ENCODE measurements around the gene INKA2.
A peak's percentile ranks its signal among the peaks of the same experiment; 100 is the strongest.

Gene INKA2

DNA sequence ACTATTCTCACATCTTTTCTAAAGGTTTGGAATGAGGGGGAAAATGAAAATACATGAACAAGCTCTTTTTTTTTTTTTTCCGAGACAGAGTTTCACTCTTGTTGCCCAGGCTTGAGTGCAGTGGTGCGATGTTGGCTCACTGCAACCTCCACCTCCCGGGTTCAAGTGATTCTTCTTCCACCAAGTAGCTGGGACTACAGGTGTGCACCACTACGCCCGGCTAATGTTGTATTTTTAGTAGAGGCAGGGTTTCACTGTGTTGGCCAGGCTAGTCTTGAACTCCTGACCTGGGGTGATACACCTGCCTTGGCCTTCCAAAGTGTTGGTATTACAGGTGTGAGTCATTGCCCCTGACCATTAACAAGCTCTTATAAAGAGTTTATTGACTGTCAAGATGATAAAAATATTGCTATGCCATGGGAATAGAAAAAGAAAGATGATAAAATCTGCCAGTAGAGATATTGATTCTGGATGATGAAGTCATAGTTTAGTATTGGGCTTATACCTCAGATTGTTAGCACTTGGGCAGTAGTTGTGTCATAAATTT is 36.6 kb downstream of the INKA2 start:
- no peak for DNase-seq
- H3K4me1 ChIP-seq: no peaks in the 10 kb centered on the region
- H3K36me3 ChIP-seq: peaks cover 22% of the 10 kb centered on the region
- TF ChIP-seq, protein P1, sequence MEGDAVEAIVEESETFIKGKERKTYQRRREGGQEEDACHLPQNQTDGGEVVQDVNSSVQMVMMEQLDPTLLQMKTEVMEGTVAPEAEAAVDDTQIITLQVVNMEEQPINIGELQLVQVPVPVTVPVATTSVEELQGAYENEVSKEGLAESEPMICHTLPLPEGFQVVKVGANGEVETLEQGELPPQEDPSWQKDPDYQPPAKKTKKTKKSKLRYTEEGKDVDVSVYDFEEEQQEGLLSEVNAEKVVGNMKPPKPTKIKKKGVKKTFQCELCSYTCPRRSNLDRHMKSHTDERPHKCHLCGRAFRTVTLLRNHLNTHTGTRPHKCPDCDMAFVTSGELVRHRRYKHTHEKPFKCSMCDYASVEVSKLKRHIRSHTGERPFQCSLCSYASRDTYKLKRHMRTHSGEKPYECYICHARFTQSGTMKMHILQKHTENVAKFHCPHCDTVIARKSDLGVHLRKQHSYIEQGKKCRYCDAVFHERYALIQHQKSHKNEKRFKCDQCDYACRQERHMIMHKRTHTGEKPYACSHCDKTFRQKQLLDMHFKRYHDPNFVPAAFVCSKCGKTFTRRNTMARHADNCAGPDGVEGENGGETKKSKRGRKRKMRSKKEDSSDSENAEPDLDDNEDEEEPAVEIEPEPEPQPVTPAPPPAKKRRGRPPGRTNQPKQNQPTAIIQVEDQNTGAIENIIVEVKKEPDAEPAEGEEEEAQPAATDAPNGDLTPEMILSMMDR (IDR thresholded peaks at IDR 0.05; ENCODE audit: low read depth, low read length): no peak
- no peak overlapping the region for H3K4me3 ChIP-seq (ENCODE audit: low read depth, low read length)
- no peaks in the 10 kb centered on the region for H3K27me3 ChIP-seq
- no peaks in the 10 kb centered on the region for H3K9me3 ChIP-seq

DNA sequence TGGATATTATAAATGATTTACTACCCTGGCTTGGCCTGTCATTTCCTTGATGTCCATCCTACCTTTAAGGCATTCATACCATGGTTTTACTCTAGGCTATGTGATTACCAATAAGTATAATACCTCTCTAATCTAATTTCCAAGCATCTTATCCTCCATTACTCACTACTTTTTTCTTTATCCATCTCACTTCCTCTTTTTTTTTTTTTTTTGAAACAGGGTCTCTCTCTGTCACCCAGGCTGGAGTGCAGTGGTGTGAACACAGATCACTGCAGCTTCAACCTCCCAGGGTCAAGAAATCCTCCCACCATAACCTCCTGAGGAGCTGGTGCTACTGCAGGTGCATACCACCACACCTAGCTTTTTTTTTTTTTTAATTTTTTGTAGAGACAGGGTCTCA is 39.9 kb downstream of the INKA2 start:
- DNase-seq: no peak
- TF ChIP-seq, protein P1 (IDR thresholded peaks at IDR 0.05; ENCODE audit: low read depth, low read length): no peak
- H3K9me3 ChIP-seq: no peaks in the 10 kb centered on the region
- H3K4me1 ChIP-seq: no peaks in the 10 kb centered on the region
- no peak overlapping the region for H3K4me3 ChIP-seq (ENCODE audit: low read depth, low read length)
- peaks cover 19% of the 10 kb centered on the region for H3K36me3 ChIP-seq
- no peaks in the 10 kb centered on the region for H3K27me3 ChIP-seq

DNA sequence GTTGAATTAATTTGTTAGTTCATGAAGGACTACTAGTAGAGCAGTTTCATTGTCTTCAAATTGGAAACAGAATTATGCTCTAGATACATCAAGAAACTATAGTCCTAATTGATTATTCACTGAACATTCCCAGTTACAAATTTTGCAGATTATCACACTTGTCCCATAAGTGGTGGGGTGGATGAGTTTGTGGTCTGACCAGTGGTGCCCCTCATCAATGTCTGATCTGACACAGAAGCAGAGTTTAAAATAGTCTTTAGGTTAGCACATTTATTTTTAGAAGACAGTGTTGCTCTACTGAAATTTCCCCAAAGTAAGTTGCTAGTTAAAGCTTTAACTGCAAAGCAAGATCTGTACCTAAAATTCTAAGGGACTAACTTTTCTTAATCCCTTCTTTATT is 42.9 kb downstream of the INKA2 start:
- Histone ChIP-seq H3K27me3 (no peaks in the 10 kb centered on the region), H3K4me3 (ENCODE audit: low read depth, low read length) (no peak overlapping the region), H3K9me3 (no peaks in the 10 kb centered on the region), H3K36me3 (peaks cover 14% of the 10 kb centered on the region), H3K4me1 (no peaks in the 10 kb centered on the region)
- TF ChIP-seq, protein P1 (IDR thresholded peaks at IDR 0.05; ENCODE audit: low read depth, low read length): no peak
- no peak for DNase-seq

DNA sequence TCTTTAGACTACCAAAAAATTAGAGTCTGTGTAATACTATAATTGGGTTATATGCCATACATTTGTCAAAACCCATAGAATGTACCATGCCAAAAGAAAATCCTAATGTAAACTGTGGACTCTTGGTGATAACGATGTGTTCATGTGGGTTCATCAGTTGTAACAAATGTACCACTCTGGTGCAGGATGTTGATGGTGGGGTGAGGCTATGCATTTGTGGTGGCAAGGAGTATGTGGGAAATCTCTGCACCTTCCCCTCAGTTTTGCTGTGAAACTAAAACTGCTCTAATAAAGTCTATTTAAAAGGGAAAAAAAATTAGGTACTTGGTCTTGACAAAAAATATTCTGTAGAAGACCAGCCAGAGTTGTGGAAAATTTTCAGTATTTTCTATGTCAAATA is 43.4 kb downstream of the INKA2 start:
- Histone ChIP-seq H3K4me1 (no peaks in the 10 kb centered on the region), H3K27me3 (no peaks in the 10 kb centered on the region), H3K4me3 (ENCODE audit: low read depth, low read length) (no peak overlapping the region), H3K36me3 (peaks cover 10% of the 10 kb centered on the region), H3K9me3 (no peaks in the 10 kb centered on the region)
- no peak for DNase-seq
- TF ChIP-seq, protein P1 (IDR thresholded peaks at IDR 0.05; ENCODE audit: low read depth, low read length): no peak

DNA sequence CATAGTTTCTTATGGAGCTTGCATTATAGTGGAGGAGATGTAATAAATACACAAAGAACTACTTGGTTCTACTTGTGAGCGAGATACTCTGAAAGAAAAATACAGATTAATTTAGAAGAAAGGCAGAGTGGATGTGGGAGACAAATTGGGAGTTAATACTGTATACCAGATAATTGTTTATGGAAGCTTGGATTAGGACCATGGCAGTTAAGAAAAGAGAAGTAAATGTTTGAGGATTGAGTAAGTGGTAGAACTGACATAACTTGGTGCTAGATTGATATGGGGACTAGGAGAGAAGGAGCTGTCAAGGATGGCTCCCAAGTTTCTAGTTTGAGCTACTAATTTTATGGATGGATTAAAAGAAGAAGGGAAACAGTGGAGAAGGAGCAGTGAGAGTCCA is 47.3 kb downstream of the INKA2 start:
- no peaks in the 10 kb centered on the region for H3K27me3 ChIP-seq
- no peaks in the 10 kb centered on the region for H3K4me1 ChIP-seq
- no peaks in the 10 kb centered on the region for H3K9me3 ChIP-seq
- no peak for DNase-seq
- no peak overlapping the region for H3K4me3 ChIP-seq (ENCODE audit: low read depth, low read length)
- TF ChIP-seq, protein P1 (IDR thresholded peaks at IDR 0.05; ENCODE audit: low read depth, low read length): no peak
- H3K36me3 ChIP-seq: no peaks in the 10 kb centered on the region; the same call in none of the 2 replicates

DNA sequence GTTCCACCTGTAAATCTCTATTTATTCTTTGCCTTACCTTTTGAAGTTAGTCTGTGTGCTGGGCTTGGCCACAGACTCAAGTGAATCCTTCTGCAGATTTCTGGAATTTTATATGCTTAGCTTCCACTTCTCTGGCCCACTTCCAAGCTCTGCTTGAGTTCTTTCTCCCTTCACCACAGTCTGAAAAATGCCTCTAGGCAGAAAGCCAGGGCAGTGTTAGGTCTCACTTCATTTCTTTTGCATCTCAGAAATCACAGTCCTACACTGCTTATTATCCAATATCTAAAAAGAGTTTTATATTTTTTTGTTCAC is 48.9 kb downstream of the INKA2 start:
- TF ChIP-seq, protein P1 (IDR thresholded peaks at IDR 0.05; ENCODE audit: low read depth, low read length): no peak
- peak; percentile 43 for DNase-seq
- H3K4me3 ChIP-seq (ENCODE audit: low read depth, low read length): no peak overlapping the region
- no peaks in the 10 kb centered on the region for H3K4me1 ChIP-seq
- no peaks in the 10 kb centered on the region for H3K27me3 ChIP-seq
- H3K36me3 ChIP-seq: no peaks in the 10 kb centered on the region; the same call in none of the 2 replicates
- H3K9me3 ChIP-seq: no peaks in the 10 kb centered on the region

Measured in BE2C (cell line).